Smooth muscle cell (in vitro differentiated cells): ENCODE measurements around the gene PTPRN2. TPM values are rescaled to one million over a fixed set of nuclear protein-coding genes. Genes with fewer than 3 reads are reported as not detected.
"Not testable (repeated sequence)": the region's sequence is repeated elsewhere in the genome, so short reads cannot be mapped to it uniquely, and the experiment has no call there.

Source experiments
- DNase-seq: peaks from one replicate; lab custom pipeline; 2025; ENCODE audit not compliant: unreplicated experiment; lab: John Stamatoyannopoulos, UW
- H2AFZ ChIP-seq: fragments of 200-600 bp; sonication (generic); 2 replicates; pipeline ENCODE4 v1.6.0; 2016; ENCODE audit warnings: antibody characterized with exemption, low read depth, mild to moderate bottlenecking
- H3F3A ChIP-seq: fragments of 200-600 bp; sonication (generic); 2 replicates; pipeline ENCODE4 v1.6.0; 2017; ENCODE audit warnings: antibody characterized with exemption, low read depth
- H3K27ac ChIP-seq: fragments of 200-600 bp; sonication (generic); 2 replicates; pipeline ENCODE4 v1.5.1; 2016; ENCODE audit warnings: low read depth, mild to moderate bottlenecking
- H3K27me3 ChIP-seq: fragments of 200-600 bp; sonication (generic); 2 replicates; pipeline ENCODE4 v1.6.1; 2016; ENCODE audit warnings: low read depth, mild to moderate bottlenecking
- H3K36me3 ChIP-seq: fragments of 200-600 bp; sonication (generic); 2 replicates; pipeline ENCODE4 v1.5.1; 2016; ENCODE audit warnings: low read depth
- H3K4me1 ChIP-seq: fragments of 200-600 bp; sonication (generic); 2 replicates; pipeline ENCODE4 v1.5.1; 2016; ENCODE audit warnings: low read depth
- H3K4me2 ChIP-seq: fragments of 200-600 bp; sonication (generic); 2 replicates; pipeline ENCODE4 v1.6.0; 2016; ENCODE audit warnings: mild to moderate bottlenecking
- H3K4me3 ChIP-seq: fragments of 200-600 bp; sonication (generic); 2 replicates; pipeline ENCODE4 v1.5.1; 2016; ENCODE audit warnings: mild to moderate bottlenecking
- H3K79me2 ChIP-seq: fragments of 200-600 bp; sonication (generic); 2 replicates; pipeline ENCODE4 v1.6.0; 2016; ENCODE audit warnings: low read depth, mild to moderate bottlenecking
- H3K9ac ChIP-seq: fragments of 200-600 bp; sonication (generic); 2 replicates; pipeline ENCODE4 v1.6.0; 2016; ENCODE audit warnings: low read depth
- H3K9me3 ChIP-seq: fragments of 200-600 bp; sonication (generic); replicated peaks from 2 replicates; pipeline ENCODE4 v1.5.1; 2016; ENCODE audit warnings: low read depth
- H4K20me1 ChIP-seq: fragments of 200-600 bp; sonication (generic); 2 replicates; pipeline ENCODE4 v1.6.0; 2016; ENCODE audit warnings: low read depth
- CTCF ChIP-seq: fragments of 200-600 bp; sonication (generic); IDR thresholded peaks from 2 replicates; pipeline ENCODE4 v1.5.1; 2017; ENCODE audit warnings: borderline replicate concordance, mild to moderate bottlenecking, antibody characterized with exemption; ENCODE audit not compliant: insufficient read depth, poor library complexity, severe bottlenecking
- WGBS: methylation state at CpG from one replicate; pipeline ENCODE4 v1.1.7; 2016; ENCODE audit warnings: low lambda C conversion rate; 5-methylcytosine and 5-hydroxymethylcytosine counted together
- polyA plus RNA-seq: library from polyadenylated mRNA; unstranded; fragments of >200 nt; fragmentation: Nextera tagmentation; extraction: Ambion mirVana; gene quantifications from 2 replicates; pipeline ENCODE4 v1.2.1, GENCODE V29; 2016
- total RNA-seq: library from RNA; depleted of rRNA; stranded (reverse); fragments of >200 nt; gene quantifications from 2 replicates; pipeline ENCODE4 v1.2.3, GENCODE V29; 2014

Gene PTPRN2
- total and polyA plus RNA-seq, 2 experiments from 2014 or later = 0.09 to 0.87 TPM

DNA sequence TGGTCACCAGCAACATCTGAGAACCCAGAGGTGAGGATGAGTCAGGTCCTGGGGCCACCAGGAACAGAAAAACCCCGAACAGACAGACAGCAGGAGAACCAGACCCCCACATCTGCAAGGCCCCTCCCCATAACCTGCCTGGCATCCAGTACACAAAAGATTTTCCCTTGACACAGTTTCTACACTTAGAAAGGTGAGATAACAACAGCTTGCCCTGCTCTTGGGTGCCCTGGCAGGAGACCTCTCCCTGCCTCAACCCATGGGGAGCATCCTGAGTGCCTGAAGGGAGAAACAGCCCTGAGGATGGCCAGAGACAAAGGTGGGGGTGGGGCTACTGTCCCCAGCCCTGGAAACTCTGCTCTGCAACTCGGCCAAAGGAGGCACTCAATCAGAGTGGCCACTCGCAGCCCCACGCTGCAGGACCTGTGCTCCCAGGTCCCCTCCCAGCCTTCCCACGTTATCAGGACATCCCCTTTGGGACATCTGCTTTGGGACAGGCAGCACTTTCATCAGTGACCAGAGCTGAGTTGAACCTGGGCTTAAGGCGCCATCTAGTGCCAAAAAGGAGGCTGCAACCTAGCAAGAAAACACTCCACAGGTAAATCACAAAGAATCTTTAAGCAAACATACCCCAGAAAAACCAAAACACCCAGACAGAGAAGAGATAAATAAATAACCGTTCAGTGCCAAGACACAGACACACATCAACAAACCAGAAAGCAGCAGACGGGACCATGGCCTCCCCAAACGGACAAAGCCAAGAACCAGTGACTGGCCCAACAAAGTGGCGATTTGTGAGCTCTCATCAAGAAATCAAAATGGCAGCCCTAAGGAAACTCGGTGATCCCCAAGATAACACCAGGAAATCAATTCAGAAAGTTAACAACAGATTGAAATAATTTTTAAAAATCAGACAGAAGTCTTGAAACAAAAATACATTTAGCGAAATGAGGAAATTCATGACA, 233.7 kb downstream of the PTPRN2 start:
- no peaks in the 10 kb centered on the region for H3K9me3 ChIP-seq
- no peak for DNase-seq
- H3K27me3 ChIP-seq = peaks cover 53% of the 10 kb centered on the region

DNA sequence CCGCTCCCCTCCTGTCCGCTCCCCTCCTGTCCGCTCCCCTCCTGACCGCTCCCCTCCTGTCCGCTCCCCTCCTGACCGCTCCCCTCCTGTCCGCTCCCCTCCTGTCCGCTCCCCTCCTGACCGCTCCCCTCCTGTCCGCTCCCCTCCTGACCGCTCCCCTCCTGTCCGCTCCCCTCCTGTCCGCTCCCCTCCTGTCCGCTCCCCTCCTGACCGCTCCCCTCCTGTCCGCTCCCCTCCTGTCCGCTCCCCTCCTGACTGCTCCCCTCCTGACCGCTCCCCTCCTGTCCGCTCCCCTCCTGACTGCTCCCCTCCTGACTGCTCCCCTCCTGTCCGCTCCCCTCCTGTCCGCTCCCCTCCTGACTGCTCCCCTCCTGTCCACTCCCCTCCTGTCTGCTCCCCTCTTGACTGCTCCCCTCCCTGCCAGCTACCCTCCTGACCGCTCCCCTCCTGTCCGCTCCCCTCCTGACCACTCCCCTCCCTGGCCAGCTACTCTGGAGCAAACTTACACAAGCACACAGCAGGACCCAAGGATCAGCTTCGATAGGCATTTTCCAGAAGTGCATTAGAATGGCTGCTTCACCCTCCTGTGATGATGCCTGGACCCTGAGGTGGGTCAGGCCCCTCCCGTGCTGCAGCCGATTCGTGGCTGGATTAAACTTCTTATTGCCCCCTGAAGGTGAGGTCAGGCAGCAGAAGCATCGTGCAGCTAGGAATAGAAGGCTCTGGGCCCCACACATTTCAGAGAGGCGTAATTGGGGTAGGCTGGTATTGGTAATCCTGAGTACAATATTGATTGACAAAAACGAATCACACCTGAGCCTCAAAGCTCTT, 235.5 kb downstream of the PTPRN2 start:
- not testable (repeated sequence) for H3K36me3 ChIP-seq, H3K4me2 ChIP-seq, H3K9ac ChIP-seq, H2AFZ ChIP-seq, H3K9me3 ChIP-seq, DNase-seq, H3F3A ChIP-seq, H4K20me1 ChIP-seq, H3K79me2 ChIP-seq, H3K4me3 ChIP-seq, H3K4me1 ChIP-seq, H3K27ac ChIP-seq
- peaks cover 53% of the 10 kb centered on the region for H3K27me3 ChIP-seq
- WGBS = 24% methylated on average over 7 of the region's 30 CpGs

More for the DNA sequence above, 233.7 kb downstream of the PTPRN2 start:
- Histone ChIP-seq H3F3A (no peaks in the 10 kb centered on the region), H4K20me1 (no peaks in the 10 kb centered on the region), H3K4me1 (no peaks in the 10 kb centered on the region), H3K4me2 (no peak overlapping the region), H3K36me3 (no peaks in the 10 kb centered on the region), H3K4me3 (no peak overlapping the region), H3K9ac (no peak overlapping the region), H3K27ac (no peak overlapping the region), H3K79me2 (no peaks in the 10 kb centered on the region), H2AFZ (no peak overlapping the region)
- peak; percentile 56 for TF ChIP-seq CTCF
- 38% methylated on average over 12 of the region's 12 CpGs for WGBS

- Histone ChIP-seq H3K36me3 (no peaks in the 10 kb centered on the region), H4K20me1 (no peaks in the 10 kb centered on the region), H3K4me1 (no peaks in the 10 kb centered on the region), H3K27me3 (peaks cover 53% of the 10 kb centered on the region), H3K79me2 (no peaks in the 10 kb centered on the region), H2AFZ (no peak overlapping the region), H3K9me3 (no peaks in the 10 kb centered on the region), H3F3A (no peaks in the 10 kb centered on the region), H3K27ac (no peak overlapping the region), H3K9ac (no peak overlapping the region), H3K4me2 (no peak overlapping the region), H3K4me3 (no peak overlapping the region)
- TF ChIP-seq CTCF = no peak
- DNase-seq = no peak
- 8% methylated on average over 9 of the region's 9 CpGs for WGBS
Measured at GRCh38 chr7:158351481-158351880, 236.1 kb downstream of the PTPRN2 start.

GRCh38 chr7:158351051-158351450, 236.6 kb downstream of the PTPRN2 start:
- H3K27me3 ChIP-seq = peaks cover 51% of the 10 kb centered on the region
- TF ChIP-seq CTCF = no peak
- no peak overlapping the region for H3K4me2 ChIP-seq
- no peaks in the 10 kb centered on the region for H3K4me1 ChIP-seq
- no peaks in the 10 kb centered on the region for H3K79me2 ChIP-seq
- H2AFZ ChIP-seq = no peak overlapping the region
- no peaks in the 10 kb centered on the region for H4K20me1 ChIP-seq
- H3K9ac ChIP-seq = no peak overlapping the region
- H3K9me3 ChIP-seq = no peaks in the 10 kb centered on the region
- no peaks in the 10 kb centered on the region for H3F3A ChIP-seq
- 15% methylated on average over 11 of the region's 11 CpGs for WGBS
- H3K27ac ChIP-seq = no peak overlapping the region
- H3K4me3 ChIP-seq = no peak overlapping the region
- H3K36me3 ChIP-seq = no peaks in the 10 kb centered on the region
- no peak for DNase-seq
